GM19240 (cell line): Measurements from ENCODE around the gene INPP5A.

ENCODE experiments used
- DNase-seq: peaks from one replicate; pipeline ENCODE4 v3.0.0; 2011; ENCODE audit warnings: low spot score; ENCODE audit not compliant: insufficient read length

INPP5A gene

GRCh38 chr10:132578287-132578951, 40.8 kb downstream of the INPP5A start:
- DNase-seq, result no peak

- no peak for DNase-seq
Observed at GRCh38 chr10:132579027-132579859, 41.7 kb downstream of the INPP5A start.

GRCh38 chr10:132580143-132580542, 42.6 kb downstream of the INPP5A start:
- DNase-seq, result no peak

- no peak for DNase-seq
Observed at GRCh38 chr10:132580617-132581016, 43.0 kb downstream of the INPP5A start.

GRCh38 chr10:132582137-132582536, 44.5 kb downstream of the INPP5A start:
- DNase-seq, result no peak

- no peak for DNase-seq
Observed at GRCh38 chr10:132582771-132583170, 45.2 kb downstream of the INPP5A start.

GRCh38 chr10:132583456-132583855, 45.9 kb downstream of the INPP5A start:
- no peak for DNase-seq

GRCh38 chr10:132584081-132584480, 46.5 kb downstream of the INPP5A start:
- no peak for DNase-seq

- no peak for DNase-seq
Observed at GRCh38 chr10:132585732-132586722, 48.4 kb downstream of the INPP5A start.

- no peak for DNase-seq
Observed at GRCh38 chr10:132586739-132587138, 49.2 kb downstream of the INPP5A start.

GRCh38 chr10:132587175-132587574, 49.6 kb downstream of the INPP5A start:
- no peak for DNase-seq

GRCh38 chr10:132588301-132589013, 50.9 kb downstream of the INPP5A start:
- DNase-seq, result no peak

- no peak for DNase-seq
Observed at GRCh38 chr10:132589015-132589414, 51.4 kb downstream of the INPP5A start.

GRCh38 chr10:132589681-132590080, 52.1 kb downstream of the INPP5A start:
- no peak for DNase-seq

- DNase-seq, result no peak
Observed at GRCh38 chr10:132590094-132590751, 52.6 kb downstream of the INPP5A start.

- DNase-seq, result no peak
Observed at GRCh38 chr10:132590752-132591121, 53.1 kb downstream of the INPP5A start.

GRCh38 chr10:132591166-132591971, 53.8 kb downstream of the INPP5A start:
- no peak for DNase-seq

- DNase-seq, result no peak
Observed at GRCh38 chr10:132592790-132593383, 55.3 kb downstream of the INPP5A start.

- peak; percentile 77 for DNase-seq
Observed at GRCh38 chr10:132593389-132593788, 55.8 kb downstream of the INPP5A start.
